ENCODE measurements around the gene EML4. TPM values are rescaled to one million over a fixed set of nuclear protein-coding genes. Genes with fewer than 3 reads are reported as not detected.

The EML4 gene
- total and polyA plus RNA-seq, 7 experiments from 2014 or later: 64.9 to 167 (median 141) TPM

DNA sequence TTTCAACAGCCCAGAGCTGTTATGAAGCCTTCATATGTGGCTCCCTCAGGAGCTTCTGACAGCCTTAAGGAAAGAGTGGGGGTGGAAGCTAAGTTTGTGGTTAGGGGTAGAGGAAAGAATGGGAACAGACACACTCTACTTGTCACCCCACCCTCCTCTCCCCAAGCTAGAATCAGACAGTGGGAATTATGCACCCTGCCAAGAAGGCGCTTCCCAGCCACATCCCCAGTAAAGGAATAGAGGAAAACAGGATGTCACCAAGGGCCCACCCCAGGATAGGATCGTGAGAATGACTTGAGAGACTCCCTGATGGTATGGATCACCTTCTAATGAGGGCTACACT lies 32.4 kb upstream of the EML4 start:
- ATAC-seq (no peak), DNase-seq (no peak)
- H3K4me1 Mint-ChIP-seq: peaks cover 45 to 95% (median 86%) of the 10 kb centered on the region in 7 donors
- H3K27me3 ChIP-seq (ENCODE audit: control insufficient read depth in 2 of 2, insufficient read depth in 2 of 2, low read length in 2 of 2): no peaks in the 10 kb centered on the region
- CTCF ChIA-PET: interaction anchor here (1.2 to 2.3 kb wide), 4 partner anchors 27 to 42 kb away, joined by 4 to 14 read pairs (median 8); no protein-coding TSS in a partner anchor
- no peak overlapping the region for H3K27ac ChIP-seq (ENCODE audit: low read depth, low read length)
- H3K4me3 Mint-ChIP-seq: no peak overlapping the region
- no peak overlapping the region for H3K4me3 ChIP-seq (ENCODE audit: low read length)
- no peaks in the 10 kb centered on the region for H3K36me3 ChIP-seq (ENCODE audit: control insufficient read depth in 2 of 3, insufficient read depth in 3 of 3, low read length in 3 of 3)
- peaks cover 0 to 6% (median 0%) of the 10 kb centered on the region in 5 donors for H3K36me3 Mint-ChIP-seq
- H3K4me1 ChIP-seq (ENCODE audit: control insufficient read depth in 2 of 2, insufficient read depth in 2 of 2, low read length in 2 of 2): peaks cover 59 to 67% of the 10 kb centered on the region in 2 donors
- no peaks in the 10 kb centered on the region for H3K27me3 Mint-ChIP-seq
- H3K9me3 ChIP-seq (ENCODE audit: control insufficient read depth in 2 of 3, low read length in 3 of 3): no peaks in the 10 kb centered on the region
- intact Hi-C loops (cut with micrococcal nuclease): no loop called here
- H3K9me3 Mint-ChIP-seq: no peaks in the 10 kb centered on the region
- POLR2A ChIA-PET: interaction anchor here (0.6 to 22.7 kb wide), 9 partner anchors 9 to 534 kb away, joined by 3 to 636 read pairs (median 3); no protein-coding TSS in a partner anchor
- peak overlapping the region in 5 of 9 donors; percentile 14 to 89 (median 39) for H3K27ac Mint-ChIP-seq

DNA sequence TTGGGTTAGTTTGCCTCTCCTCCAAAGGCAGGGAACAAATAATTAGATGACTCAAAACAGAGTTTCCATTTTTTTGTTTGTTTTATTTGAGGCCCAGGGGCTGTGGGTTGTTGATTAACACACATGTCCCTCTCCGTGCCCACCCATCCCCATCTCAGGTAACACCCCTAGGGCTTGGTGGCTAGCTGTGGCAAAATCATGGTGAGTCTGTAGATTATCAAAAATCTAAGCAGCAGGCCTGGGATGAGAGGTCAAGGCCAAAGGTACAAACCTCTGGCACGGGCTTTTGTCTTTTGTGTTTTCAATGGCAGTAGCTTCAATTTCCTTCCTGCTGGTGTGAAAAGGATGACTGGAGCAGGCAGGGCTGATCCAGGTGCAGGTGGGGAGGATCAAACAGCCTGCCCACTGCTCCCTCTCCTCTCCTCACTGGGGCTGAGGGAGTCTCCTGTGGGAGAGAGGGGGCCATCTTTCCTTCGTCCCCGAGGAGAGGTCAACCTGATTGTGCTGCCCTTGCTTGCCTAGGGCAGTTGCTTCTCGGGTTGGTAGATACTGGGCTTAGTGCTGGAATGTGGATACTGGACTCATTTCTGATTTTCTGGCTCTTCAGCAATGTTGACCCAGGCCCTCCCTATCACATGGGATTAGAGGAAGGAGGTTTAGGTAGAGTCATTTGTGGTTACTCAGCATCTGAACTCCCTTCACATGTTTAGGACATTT lies 31.9 kb upstream of the EML4 start:
- Mint-ChIP-seq H3K27me3 (no peaks in the 10 kb centered on the region), H3K4me1 (peaks cover 41 to 95% (median 86%) of the 10 kb centered on the region in 7 donors), H3K4me3 (no peak overlapping the region), H3K27ac (peak overlapping the region in 8 of 9 donors; percentile 14 to 89 (median 48)), H3K9me3 (no peaks in the 10 kb centered on the region), H3K36me3 (peaks cover 0 to 6% (median 0%) of the 10 kb centered on the region in 5 donors)
- ATAC-seq: no peak
- Histone ChIP-seq H3K9me3 (ENCODE audit: control insufficient read depth in 2 of 3, low read length in 3 of 3) (no peaks in the 10 kb centered on the region), H3K27ac (ENCODE audit: low read depth, low read length) (no peak overlapping the region), H3K27me3 (ENCODE audit: control insufficient read depth in 2 of 2, insufficient read depth in 2 of 2, low read length in 2 of 2) (no peaks in the 10 kb centered on the region), H3K4me3 (ENCODE audit: low read length) (no peak overlapping the region), H3K4me1 (ENCODE audit: control insufficient read depth in 2 of 2, insufficient read depth in 2 of 2, low read length in 2 of 2) (peaks cover 53 to 66% of the 10 kb centered on the region in 2 donors), H3K36me3 (ENCODE audit: control insufficient read depth in 2 of 3, insufficient read depth in 3 of 3, low read length in 3 of 3) (no peaks in the 10 kb centered on the region)
- ChIA-PET POLR2A (interaction anchor here (0.6 to 22.7 kb wide), 7 partner anchors 9 to 533 kb away, joined by 3 to 636 read pairs (median 3); no protein-coding TSS in a partner anchor), CTCF (interaction anchor here (1.2 to 2.3 kb wide), 3 partner anchors 28 to 41 kb away, joined by 4 to 9 read pairs (median 6); no protein-coding TSS in a partner anchor)
- intact Hi-C loops (cut with micrococcal nuclease): no loop called here
- no peak for DNase-seq

DNA sequence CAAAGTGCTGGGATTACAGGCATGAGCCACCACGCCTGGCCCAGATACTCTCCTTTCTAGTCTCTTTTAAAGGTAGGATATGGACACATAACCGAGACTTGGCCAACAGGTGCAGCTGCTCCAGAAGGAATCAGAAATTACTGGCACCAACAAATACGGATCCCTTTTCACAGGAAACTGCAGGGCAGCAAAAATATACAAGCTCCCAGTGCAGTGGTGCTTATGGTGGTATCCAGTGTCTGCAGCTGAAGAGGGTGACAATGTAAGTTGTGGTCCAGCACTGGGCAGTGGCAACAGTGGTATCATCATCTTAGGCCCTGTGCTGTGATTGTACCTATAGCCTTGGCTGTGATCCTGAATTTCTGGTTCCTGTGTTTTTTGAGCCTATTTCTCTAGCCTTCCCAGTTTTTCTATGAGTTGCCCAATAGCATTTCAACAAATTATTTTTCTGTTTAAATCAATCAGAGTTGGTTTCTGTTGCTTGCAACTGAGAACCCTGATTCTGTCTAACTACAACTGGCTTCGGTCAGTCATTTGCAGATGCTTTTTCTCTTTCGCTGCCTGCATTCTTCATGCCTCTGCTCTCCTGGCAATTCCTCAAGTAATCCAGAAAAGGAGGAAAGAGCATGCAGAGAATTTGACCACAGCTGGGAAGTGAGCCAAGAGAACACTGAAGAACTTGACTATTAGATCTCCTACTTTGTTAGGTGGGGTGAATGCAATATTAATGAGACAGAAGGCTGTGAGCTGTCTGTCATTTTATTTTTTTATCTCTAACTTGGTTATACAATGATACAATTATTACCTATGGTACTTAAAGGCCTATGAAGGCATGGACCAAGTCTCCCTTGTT lies 30.8 kb upstream of the EML4 start:
- H3K27ac Mint-ChIP-seq: peak overlapping the region in 3 of 9 donors; percentile 14 to 62 (median 46)
- Histone ChIP-seq H3K9me3 (ENCODE audit: control insufficient read depth in 2 of 3, low read length in 3 of 3) (no peaks in the 10 kb centered on the region), H3K4me1 (ENCODE audit: control insufficient read depth in 2 of 2, insufficient read depth in 2 of 2, low read length in 2 of 2) (peaks cover 47 to 56% of the 10 kb centered on the region in 2 donors), H3K27me3 (ENCODE audit: control insufficient read depth in 2 of 2, insufficient read depth in 2 of 2, low read length in 2 of 2) (no peaks in the 10 kb centered on the region), H3K36me3 (ENCODE audit: control insufficient read depth in 2 of 3, insufficient read depth in 3 of 3, low read length in 3 of 3) (no peaks in the 10 kb centered on the region), H3K27ac (ENCODE audit: low read depth, low read length) (no peak overlapping the region), H3K4me3 (ENCODE audit: low read length) (no peak overlapping the region)
- H3K4me1 Mint-ChIP-seq: peaks cover 37 to 95% (median 85%) of the 10 kb centered on the region in 7 donors
- intact Hi-C loops (cut with micrococcal nuclease): no loop called here
- no peaks in the 10 kb centered on the region for H3K9me3 Mint-ChIP-seq
- ATAC-seq (no peak), DNase-seq (no peak)
- ChIA-PET CTCF (interaction anchor here (2.0 kb wide), 1 partner anchor 42 kb away, joined by 6 read pairs; no protein-coding TSS in a partner anchor), POLR2A (interaction anchor here (0.6 to 22.7 kb wide), 5 partner anchors 10 to 31 kb away, joined by 3 to 636 read pairs (median 4); no protein-coding TSS in a partner anchor)
- H3K27me3 Mint-ChIP-seq: no peaks in the 10 kb centered on the region
- H3K36me3 Mint-ChIP-seq: peaks cover 0 to 7% (median 0%) of the 10 kb centered on the region in 5 donors
- H3K4me3 Mint-ChIP-seq: peak overlapping the region in 1 of 10 donors; percentile 1

DNA sequence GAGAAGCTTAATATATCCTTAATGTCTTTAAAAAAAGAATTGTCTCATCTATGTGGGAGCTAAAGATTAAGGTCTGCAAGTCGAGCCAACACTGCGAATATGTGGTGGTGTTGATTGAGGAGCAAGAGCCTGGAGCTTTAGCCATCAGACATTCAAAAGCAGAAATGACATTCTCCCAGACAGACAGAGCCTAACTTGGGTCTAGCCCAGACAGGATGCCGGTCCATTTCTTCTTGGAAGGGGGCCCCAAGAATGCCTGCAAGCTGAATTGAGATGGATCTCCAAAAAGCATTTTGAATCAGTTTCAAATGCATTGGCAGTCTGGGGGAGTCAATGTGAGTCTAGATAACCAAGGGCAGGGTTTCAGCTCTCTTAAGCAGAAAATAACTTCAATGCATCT lies 30.1 kb upstream of the EML4 start:
- H3K4me1 ChIP-seq (ENCODE audit: control insufficient read depth in 2 of 2, insufficient read depth in 2 of 2, low read length in 2 of 2): peaks cover 40 to 49% of the 10 kb centered on the region in 2 donors
- Mint-ChIP-seq H3K9me3 (no peaks in the 10 kb centered on the region), H3K27me3 (no peaks in the 10 kb centered on the region), H3K4me1 (peaks cover 32 to 95% (median 84%) of the 10 kb centered on the region in 7 donors), H3K4me3 (peak overlapping the region in 1 of 10 donors; percentile 1), H3K27ac (peak overlapping the region in 2 of 9 donors; percentile 46 to 62), H3K36me3 (peaks cover 0 to 8% (median 0%) of the 10 kb centered on the region in 5 donors)
- ATAC-seq (no peak), DNase-seq (no peak)
- no peak overlapping the region for H3K27ac ChIP-seq (ENCODE audit: low read depth, low read length)
- H3K4me3 ChIP-seq (ENCODE audit: low read length): no peak overlapping the region
- intact Hi-C loops (cut with micrococcal nuclease): no loop called here
- H3K36me3 ChIP-seq (ENCODE audit: control insufficient read depth in 2 of 3, insufficient read depth in 3 of 3, low read length in 3 of 3): no peaks in the 10 kb centered on the region
- ChIA-PET CTCF (interaction anchor here (0.7 kb wide), 1 partner anchor 32 kb away, joined by 4 read pairs; no protein-coding TSS in a partner anchor), POLR2A (interaction anchor here (0.6 to 22.7 kb wide), 6 partner anchors 9 to 57 kb away, joined by 3 to 636 read pairs (median 4); no protein-coding TSS in a partner anchor)
- no peaks in the 10 kb centered on the region for H3K27me3 ChIP-seq (ENCODE audit: control insufficient read depth in 2 of 2, insufficient read depth in 2 of 2, low read length in 2 of 2)
- H3K9me3 ChIP-seq (ENCODE audit: control insufficient read depth in 2 of 3, low read length in 3 of 3): no peaks in the 10 kb centered on the region

DNA sequence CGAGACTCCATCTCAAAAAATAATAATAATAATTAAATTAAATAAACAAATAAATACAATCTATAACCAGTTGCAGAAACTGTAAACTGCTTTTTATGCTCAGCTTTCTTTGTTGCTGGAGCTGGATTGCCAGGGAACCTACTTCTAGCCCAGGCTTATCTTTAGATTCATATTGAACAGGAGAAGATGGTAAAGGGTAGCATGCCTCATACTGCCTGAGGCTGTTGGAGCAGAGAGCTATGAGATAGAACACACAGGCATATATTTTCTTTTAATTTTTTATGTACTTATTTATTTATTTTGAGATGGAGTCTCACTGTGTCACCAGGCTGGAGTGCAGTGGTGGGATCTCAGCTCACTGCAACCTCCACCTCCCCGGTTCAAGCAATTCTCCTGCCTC lies 28.7 kb upstream of the EML4 start:
- Mint-ChIP-seq H3K9me3 (no peaks in the 10 kb centered on the region), H3K36me3 (peaks cover 0 to 8% (median 0%) of the 10 kb centered on the region in 5 donors), H3K4me1 (peaks cover 30 to 83% (median 72%) of the 10 kb centered on the region in 7 donors), H3K27ac (peak overlapping the region in 1 of 9 donors; percentile 34), H3K4me3 (peak overlapping the region in 1 of 10 donors; percentile 73), H3K27me3 (no peaks in the 10 kb centered on the region)
- no peaks in the 10 kb centered on the region for H3K36me3 ChIP-seq (ENCODE audit: control insufficient read depth in 2 of 3, insufficient read depth in 3 of 3, low read length in 3 of 3)
- POLR2A ChIA-PET: interaction anchor here (0.9 to 22.7 kb wide), 3 partner anchors 26 to 32 kb away, joined by 4 to 636 read pairs (median 22); no protein-coding TSS in a partner anchor
- no peaks in the 10 kb centered on the region for H3K27me3 ChIP-seq (ENCODE audit: control insufficient read depth in 2 of 2, insufficient read depth in 2 of 2, low read length in 2 of 2)
- CTCF ChIA-PET: interaction anchor here (0.8 to 1.6 kb wide), 4 partner anchors 12 to 49 kb away, joined by 3 to 4 read pairs (median 4); no protein-coding TSS in a partner anchor
- no peak overlapping the region for H3K4me3 ChIP-seq (ENCODE audit: low read length)
- DNase-seq: no peak
- intact Hi-C loops (cut with micrococcal nuclease): no loop called here
- no peak for ATAC-seq
- H3K27ac ChIP-seq (ENCODE audit: low read depth, low read length): no peak overlapping the region
- H3K4me1 ChIP-seq (ENCODE audit: control insufficient read depth in 2 of 2, insufficient read depth in 2 of 2, low read length in 2 of 2): peaks cover 26 to 42% of the 10 kb centered on the region in 2 donors
- no peaks in the 10 kb centered on the region for H3K9me3 ChIP-seq (ENCODE audit: control insufficient read depth in 2 of 3, low read length in 3 of 3)
